Measurements from ENCODE around the gene TBATA. TPM values are rescaled to one million over a fixed set of nuclear protein-coding genes. Genes with fewer than 3 reads are reported as not detected.

TBATA gene
- total RNA-seq, 1 donor from 2014 or later: not detected

DNA sequence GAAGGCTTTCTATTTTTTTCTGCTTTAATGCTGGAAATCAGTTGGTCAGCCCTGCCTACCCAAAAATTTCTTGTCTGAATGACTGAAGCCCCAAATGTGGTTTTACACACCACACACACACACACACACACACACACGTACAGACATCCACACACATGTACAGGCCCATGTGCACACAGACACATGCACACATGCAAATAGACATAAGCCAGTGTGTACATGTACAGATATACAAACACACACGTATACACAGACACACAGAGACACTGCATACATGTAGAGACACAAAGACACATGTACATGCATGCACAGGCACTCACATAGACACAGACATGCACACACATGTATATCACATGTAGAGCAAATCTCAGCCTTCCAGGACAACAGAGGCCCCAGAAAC, 54.2 kb downstream of the TBATA start:
- Histone ChIP-seq H3K36me3 (no peaks in the 10 kb centered on the region), H3K27ac (no peak overlapping the region), H3K4me1 (no peaks in the 10 kb centered on the region), H3K9me3 (no peaks in the 10 kb centered on the region), H3K27me3 (no peaks in the 10 kb centered on the region), H3K4me3 (no peak overlapping the region)
- no peak for DNase-seq (ENCODE audit: low spot score in 2 of 2)
- intact Hi-C loops (cut with DNase I): no loop called here
- TF ChIP-seq, protein P1, sequence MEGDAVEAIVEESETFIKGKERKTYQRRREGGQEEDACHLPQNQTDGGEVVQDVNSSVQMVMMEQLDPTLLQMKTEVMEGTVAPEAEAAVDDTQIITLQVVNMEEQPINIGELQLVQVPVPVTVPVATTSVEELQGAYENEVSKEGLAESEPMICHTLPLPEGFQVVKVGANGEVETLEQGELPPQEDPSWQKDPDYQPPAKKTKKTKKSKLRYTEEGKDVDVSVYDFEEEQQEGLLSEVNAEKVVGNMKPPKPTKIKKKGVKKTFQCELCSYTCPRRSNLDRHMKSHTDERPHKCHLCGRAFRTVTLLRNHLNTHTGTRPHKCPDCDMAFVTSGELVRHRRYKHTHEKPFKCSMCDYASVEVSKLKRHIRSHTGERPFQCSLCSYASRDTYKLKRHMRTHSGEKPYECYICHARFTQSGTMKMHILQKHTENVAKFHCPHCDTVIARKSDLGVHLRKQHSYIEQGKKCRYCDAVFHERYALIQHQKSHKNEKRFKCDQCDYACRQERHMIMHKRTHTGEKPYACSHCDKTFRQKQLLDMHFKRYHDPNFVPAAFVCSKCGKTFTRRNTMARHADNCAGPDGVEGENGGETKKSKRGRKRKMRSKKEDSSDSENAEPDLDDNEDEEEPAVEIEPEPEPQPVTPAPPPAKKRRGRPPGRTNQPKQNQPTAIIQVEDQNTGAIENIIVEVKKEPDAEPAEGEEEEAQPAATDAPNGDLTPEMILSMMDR (IDR thresholded peaks at IDR 0.05): no peak

DNA sequence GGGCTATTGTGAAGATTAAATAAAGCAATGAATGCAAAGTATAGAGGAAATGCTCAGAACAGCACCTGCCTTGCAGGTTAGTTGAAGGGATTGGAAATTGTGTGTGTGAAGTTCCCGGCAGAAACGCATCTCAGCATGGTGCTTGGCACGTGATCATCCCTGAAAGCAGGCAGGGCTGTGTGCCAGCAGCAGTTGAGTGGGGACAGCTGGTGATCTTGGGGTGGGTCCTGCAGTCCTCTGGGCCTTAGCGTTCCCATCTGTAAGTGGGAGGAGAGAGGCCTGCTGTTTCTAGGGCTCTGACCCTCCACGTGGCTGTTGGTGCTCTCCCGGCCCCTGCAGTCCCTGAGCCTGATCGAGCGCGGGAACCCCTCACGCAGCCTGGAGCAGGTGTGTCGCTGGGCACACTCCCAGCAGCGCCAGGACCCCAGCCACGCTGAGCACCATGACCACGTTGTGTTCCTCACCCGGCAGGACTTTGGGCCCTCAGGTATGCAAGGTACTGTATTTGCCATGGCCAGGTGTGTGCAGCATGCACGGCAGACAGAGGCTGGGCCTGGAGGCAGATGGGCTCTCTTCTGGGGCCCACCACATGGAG, 55.3 kb downstream of the TBATA start:
- Histone ChIP-seq H3K9me3 (no peaks in the 10 kb centered on the region), H3K27me3 (no peaks in the 10 kb centered on the region), H3K4me1 (no peaks in the 10 kb centered on the region), H3K4me3 (no peak overlapping the region), H3K27ac (no peak overlapping the region), H3K36me3 (no peaks in the 10 kb centered on the region)
- intact Hi-C loops (cut with DNase I): no loop called here
- TF ChIP-seq, protein P1 (IDR thresholded peaks at IDR 0.05): no peak
- DNase-seq (ENCODE audit: low spot score in 2 of 2): no peak

DNA sequence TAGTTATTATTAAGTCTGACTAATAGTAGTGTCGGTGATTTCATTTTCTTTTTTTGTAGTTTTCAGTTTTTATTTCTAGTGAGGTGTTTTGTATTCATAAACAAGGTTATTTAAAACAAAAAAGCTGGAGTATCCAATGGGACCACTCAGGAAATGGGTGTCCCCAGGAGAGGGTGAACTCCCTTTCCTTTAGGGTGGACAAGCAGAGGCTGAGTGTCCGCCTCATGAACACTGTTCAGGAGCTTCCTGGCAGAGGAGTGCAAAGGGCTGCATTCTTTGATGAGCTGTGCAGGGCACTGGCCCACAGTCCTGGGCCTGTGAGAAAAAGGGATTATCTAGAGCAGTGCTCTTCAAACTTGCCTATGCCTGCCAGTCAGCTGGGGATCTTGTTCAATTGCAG, 56.8 kb downstream of the TBATA start:
- H3K9me3 ChIP-seq: no peaks in the 10 kb centered on the region
- H3K27ac ChIP-seq: no peak overlapping the region
- H3K36me3 ChIP-seq: no peaks in the 10 kb centered on the region
- intact Hi-C loops (cut with DNase I): no loop called here
- TF ChIP-seq, protein P1 (IDR thresholded peaks at IDR 0.05): no peak
- DNase-seq (ENCODE audit: low spot score in 2 of 2): no peak
- H3K4me3 ChIP-seq: no peak overlapping the region
- no peaks in the 10 kb centered on the region for H3K27me3 ChIP-seq
- no peaks in the 10 kb centered on the region for H3K4me1 ChIP-seq

DNA sequence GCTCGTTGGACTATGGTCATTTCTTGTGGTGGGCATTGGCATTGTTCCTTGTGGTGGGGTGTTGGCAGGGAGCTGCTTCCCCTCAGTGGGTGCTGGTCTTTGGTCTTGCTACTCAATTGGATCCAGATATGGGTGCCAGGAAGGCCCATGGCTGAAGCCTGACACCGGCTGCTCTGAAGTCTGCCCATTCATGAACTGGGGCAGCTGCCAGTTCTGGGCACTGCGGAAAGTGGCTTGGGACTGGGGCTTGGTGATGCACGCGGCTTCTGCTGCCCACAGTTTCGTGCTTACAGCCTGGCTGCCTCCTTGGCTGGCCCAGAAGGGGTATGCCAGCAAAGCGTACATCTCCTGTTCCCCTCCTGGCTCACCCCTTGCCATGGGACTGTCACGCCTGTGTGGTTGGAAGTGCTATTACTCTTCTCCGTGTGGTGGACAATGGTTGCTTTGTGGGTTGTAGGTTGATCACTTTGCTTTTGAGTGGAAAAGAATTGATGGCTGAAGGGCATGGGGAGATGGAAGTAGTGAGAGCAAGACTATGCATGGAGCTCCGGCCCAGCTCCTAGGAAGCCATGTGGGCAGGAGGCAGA, 58.2 kb downstream of the TBATA start:
- H3K4me1 ChIP-seq: no peaks in the 10 kb centered on the region
- DNase-seq (ENCODE audit: low spot score in 2 of 2): no peak
- no peak overlapping the region for H3K4me3 ChIP-seq
- no peaks in the 10 kb centered on the region for H3K27me3 ChIP-seq
- intact Hi-C loops (cut with DNase I): no loop called here
- H3K27ac ChIP-seq: no peak overlapping the region
- no peaks in the 10 kb centered on the region for H3K9me3 ChIP-seq
- no peaks in the 10 kb centered on the region for H3K36me3 ChIP-seq
- TF ChIP-seq, protein P1 (IDR thresholded peaks at IDR 0.05): no peak

DNA sequence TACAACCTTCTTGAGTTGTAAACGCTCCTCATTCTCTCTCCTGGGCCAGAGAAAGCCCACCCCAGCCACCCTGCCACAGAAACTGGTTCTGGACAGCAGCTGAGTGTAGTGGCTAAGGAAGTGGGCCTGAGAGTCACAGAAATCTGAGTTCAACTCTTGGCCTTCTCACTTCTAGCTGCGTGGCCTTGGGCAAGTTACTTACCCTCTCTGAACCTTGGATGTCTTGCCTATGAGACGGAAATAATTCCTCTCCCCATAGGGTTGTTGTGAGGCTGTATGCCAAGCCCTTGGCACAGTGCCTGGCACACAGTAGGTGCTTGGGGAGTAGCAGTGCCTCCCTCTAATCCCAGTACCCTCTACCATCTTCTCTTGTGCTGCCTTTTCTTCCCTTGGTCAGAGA, 61.4 kb downstream of the TBATA start:
- Histone ChIP-seq H3K27me3 (no peaks in the 10 kb centered on the region), H3K4me1 (no peaks in the 10 kb centered on the region), H3K9me3 (no peaks in the 10 kb centered on the region), H3K27ac (no peak overlapping the region), H3K4me3 (no peak overlapping the region), H3K36me3 (no peaks in the 10 kb centered on the region)
- TF ChIP-seq, protein P1 (IDR thresholded peaks at IDR 0.05): no peak
- intact Hi-C loops (cut with DNase I): no loop called here
- no peak for DNase-seq (ENCODE audit: low spot score in 2 of 2)
